Neural cell (in vitro differentiated cells): Measurements from ENCODE around the gene KLF9. TPM values are rescaled to one million over a fixed set of nuclear protein-coding genes. Genes with fewer than 3 reads are reported as not detected.

Experiments
- H2AFZ ChIP-seq: fragments of 200-600, 300-800 bp; sonication (generic), shearing (Covaris generic); 2 replicates; pipeline ENCODE4 v1.6.0; 2014; ENCODE audit warnings: low read depth, mild to moderate bottlenecking, antibody characterized with exemption, low read length, moderate library complexity
- H3F3A ChIP-seq: fragments of 200-600 bp; shearing (Covaris generic); 2 replicates; pipeline ENCODE4 v1.6.1; 2016; ENCODE audit warnings: mild to moderate bottlenecking, moderate library complexity, mixed read lengths, antibody characterized with exemption, low read length; ENCODE audit not compliant: insufficient read depth, poor library complexity, severe bottlenecking
- H3K27ac ChIP-seq: fragments of 200-600, 300-800 bp; sonication (generic), shearing (Covaris generic); 2 replicates; pipeline ENCODE4 v1.5.1; 2014; ENCODE audit warnings: mild to moderate bottlenecking, low read length, moderate library complexity
- H3K27me3 ChIP-seq: fragments of 300-800, 200-600 bp; sonication (generic), shearing (Covaris generic); 2 replicates; pipeline ENCODE4 v1.6.0; 2014; ENCODE audit warnings: mild to moderate bottlenecking, low read depth, low read length, moderate library complexity; ENCODE audit not compliant: insufficient read depth
- H3K36me3 ChIP-seq: fragments of 300-800, 200-600 bp; sonication (generic), shearing (Covaris generic); 2 replicates; pipeline ENCODE4 v1.5.1; 2014; ENCODE audit warnings: mild to moderate bottlenecking, antibody characterized with exemption, low read length, moderate library complexity; ENCODE audit not compliant: insufficient read depth
- H3K4me2 ChIP-seq: fragments of 300-800, 200-600 bp; sonication (generic), shearing (Covaris generic); 2 replicates; pipeline ENCODE4 v1.6.0; 2014; ENCODE audit warnings: mild to moderate bottlenecking, low read length
- H3K4me3 ChIP-seq: fragments of 300-800, 200-600 bp; sonication (generic), shearing (Covaris generic); 2 replicates; pipeline ENCODE4 v1.5.1; 2014; ENCODE audit warnings: mild to moderate bottlenecking, low read length, moderate library complexity
- H3K79me2 ChIP-seq: fragments of 200-600 bp; shearing (Covaris generic); replicated peaks from 2 replicates; pipeline ENCODE4 v1.6.0; 2014; ENCODE audit warnings: mild to moderate bottlenecking, low read length, moderate library complexity; ENCODE audit not compliant: insufficient read depth
- H3K9ac ChIP-seq: fragments of 300-800, 200-600 bp; sonication (generic), shearing (Covaris generic); 2 replicates; pipeline ENCODE4 v1.6.1; 2016; ENCODE audit warnings: mild to moderate bottlenecking, low read length, mixed read lengths
- H3K9me2 ChIP-seq: fragments of 200-600 bp; shearing (Covaris generic); 2 replicates; pipeline ENCODE4 v1.6.1; 2016; ENCODE audit warnings: mild to moderate bottlenecking, low read length, mixed read lengths; ENCODE audit not compliant: insufficient read depth
- H3K9me3 ChIP-seq: fragments of 200-600, 300-800 bp; sonication (generic), shearing (Covaris generic); 2 replicates; pipeline ENCODE4 v1.6.1; 2016; ENCODE audit warnings: mild to moderate bottlenecking, mixed run types, low read length, moderate library complexity, mixed read lengths
- H4K20me1 ChIP-seq: fragments of 200-600 bp; shearing (Covaris generic); 2 replicates; pipeline ENCODE4 v1.6.1; 2016; ENCODE audit warnings: mild to moderate bottlenecking, mixed run types; ENCODE audit not compliant: insufficient read depth
- EP300 ChIP-seq: fragments of 450-650 bp; conservative IDR thresholded peaks from 2 replicates; pipeline ENCODE4 v1.6.1; 2014; ENCODE audit warnings: antibody characterized with exemption, mild to moderate bottlenecking, moderate library complexity; ENCODE audit not compliant: poor library complexity, severe bottlenecking
- EZH2 ChIP-seq: fragments of 200-600, 300-800 bp; shearing (Covaris generic), sonication (generic); IDR thresholded peaks from 2 replicates; pipeline ENCODE4 v1.6.1; 2014; ENCODE audit warnings: antibody characterized with exemption, low read length, borderline replicate concordance, mild to moderate bottlenecking; ENCODE audit not compliant: insufficient read depth, poor library complexity, severe bottlenecking
- MXI1 ChIP-seq: fragments of 450-650 bp; conservative IDR thresholded peaks from 2 replicates; pipeline ENCODE4 v1.6.1; 2014; ENCODE audit warnings: antibody characterized with exemption, mild to moderate bottlenecking; ENCODE audit not compliant: poor library complexity, severe bottlenecking
- POLR2AphosphoS5 ChIP-seq: IDR thresholded peaks from 2 replicates; pipeline ENCODE4 v1.6.1; 2012
- RAD21 ChIP-seq: fragments of 450-650 bp; conservative IDR thresholded peaks from 2 replicates; pipeline ENCODE4 v1.6.1; 2014; ENCODE audit warnings: antibody characterized with exemption, mild to moderate bottlenecking, moderate library complexity
- REST ChIP-seq: IDR thresholded peaks from 2 replicates; pipeline ENCODE4 v1.6.1; 2012; ENCODE audit warnings: borderline replicate concordance
- SMC3 ChIP-seq: fragments of 450-650 bp; conservative IDR thresholded peaks from 2 replicates; pipeline ENCODE4 v1.6.1; 2014; ENCODE audit warnings: antibody characterized with exemption, mild to moderate bottlenecking, moderate library complexity; ENCODE audit not compliant: poor library complexity
- TAF1 ChIP-seq: IDR thresholded peaks from 2 replicates; pipeline ENCODE4 v1.6.1; 2012; ENCODE audit warnings: low read depth
- polyA plus RNA-seq: library from polyadenylated mRNA; depleted of rRNA; stranded (reverse); fragments of >200 nt; gene quantifications from 2 replicates; pipeline ENCODE4 v1.2.3, GENCODE V29; 2014

KLF9 gene
- polyA plus RNA-seq, 1 donor from 2014 or later: 0.11 TPM

- Histone ChIP-seq H2AFZ (no peak overlapping the region), H3K36me3 (no peaks in the 10 kb centered on the region), H3K9me3 (no peaks in the 10 kb centered on the region), H3F3A (no peaks in the 10 kb centered on the region), H3K27me3 (peaks cover 15% of the 10 kb centered on the region), H3K9me2 (no peaks in the 10 kb centered on the region), H3K4me3 (no peak overlapping the region), H3K4me2 (no peak overlapping the region), H3K79me2 (no peaks in the 10 kb centered on the region), H3K27ac (no peak overlapping the region), H4K20me1 (no peaks in the 10 kb centered on the region), H3K9ac (no peak overlapping the region)
- no peak for TF ChIP-seq MXI1
- TF ChIP-seq RAD21: no peak
- TF ChIP-seq EP300: no peak
- TF ChIP-seq REST: no peak
- no peak for TF ChIP-seq TAF1
Observed at GRCh38 chr9:70406434-70406862, 8.0 kb downstream of the KLF9 start.

- H3K36me3 ChIP-seq: no peaks in the 10 kb centered on the region
- peaks cover 9% of the 10 kb centered on the region for H3K27me3 ChIP-seq
- no peaks in the 10 kb centered on the region for H3K9me3 ChIP-seq
- no peak overlapping the region for H3K4me3 ChIP-seq
- no peaks in the 10 kb centered on the region for H3K79me2 ChIP-seq
- no peaks in the 10 kb centered on the region for H3K9me2 ChIP-seq
- H2AFZ ChIP-seq: no peak overlapping the region
- TF ChIP-seq TAF1: no peak
- TF ChIP-seq POLR2AphosphoS5: no peak
- TF ChIP-seq EZH2: no peak
- no peak for TF ChIP-seq RAD21
- TF ChIP-seq REST: no peak
- TF ChIP-seq MXI1: no peak
- TF ChIP-seq SMC3: no peak
- H3F3A ChIP-seq: no peaks in the 10 kb centered on the region
- H3K27ac ChIP-seq: no peak overlapping the region
- no peaks in the 10 kb centered on the region for H4K20me1 ChIP-seq
- H3K4me2 ChIP-seq: no peak overlapping the region
- no peak overlapping the region for H3K9ac ChIP-seq
Observed at GRCh38 chr9:70405808-70406433, 8.5 kb downstream of the KLF9 start.
